SK-MEL-5 (cell line): ENCODE data around the gene FAM174A. TPM values are rescaled to one million over a fixed set of nuclear protein-coding genes. Genes with fewer than 3 reads are reported as not detected.
"Not testable (repeated sequence)": the region's sequence is repeated elsewhere in the genome, so short reads cannot be mapped to it uniquely, and the experiment has no call there.

ENCODE experiments used
- DNase-seq: peaks from one replicate; pipeline ENCODE4 v3.0.0-alpha.2; 2016; ENCODE audit warnings: low read depth, low spot score
- in situ Hi-C: cut with HindIII; loops from 2 replicates; pipeline ENCODE4 v1.10.0; 2016; ENCODE audit warnings: low sequenced_read_pairs, high pct_unique_total_duplicates, low pct_unique_long_range_greater_than_20kb
- total RNA-seq: library from RNA; depleted of rRNA; stranded (reverse); fragments of >200 nt; shearing (Covaris generic); gene quantifications from 2 replicates; pipeline ENCODE4 v1.2.3, GENCODE V29; 2014

FAM174A gene
- total RNA-seq, 1 experiment from 2014 or later = 22.8 TPM

DNA sequence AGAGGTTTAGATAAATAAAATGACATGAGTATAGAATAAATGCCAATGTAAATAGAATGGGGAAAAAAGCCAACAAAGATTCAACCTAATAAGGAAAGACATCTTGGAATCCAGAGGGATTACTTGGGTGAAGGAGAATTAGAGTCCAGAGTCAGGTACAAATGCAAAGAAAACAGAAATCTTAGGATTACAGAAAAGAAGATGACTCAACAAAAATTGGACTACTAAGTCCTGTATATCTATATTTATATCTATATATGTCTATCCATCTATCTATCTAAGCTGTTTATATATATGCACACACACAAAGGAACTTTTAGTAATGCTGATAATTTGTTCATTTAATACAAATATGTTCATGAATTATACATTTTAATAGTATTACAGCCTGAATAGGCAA, 27.6 kb downstream of the FAM174A start:
- no peak for DNase-seq
- in situ Hi-C loops = no loop called here

DNA sequence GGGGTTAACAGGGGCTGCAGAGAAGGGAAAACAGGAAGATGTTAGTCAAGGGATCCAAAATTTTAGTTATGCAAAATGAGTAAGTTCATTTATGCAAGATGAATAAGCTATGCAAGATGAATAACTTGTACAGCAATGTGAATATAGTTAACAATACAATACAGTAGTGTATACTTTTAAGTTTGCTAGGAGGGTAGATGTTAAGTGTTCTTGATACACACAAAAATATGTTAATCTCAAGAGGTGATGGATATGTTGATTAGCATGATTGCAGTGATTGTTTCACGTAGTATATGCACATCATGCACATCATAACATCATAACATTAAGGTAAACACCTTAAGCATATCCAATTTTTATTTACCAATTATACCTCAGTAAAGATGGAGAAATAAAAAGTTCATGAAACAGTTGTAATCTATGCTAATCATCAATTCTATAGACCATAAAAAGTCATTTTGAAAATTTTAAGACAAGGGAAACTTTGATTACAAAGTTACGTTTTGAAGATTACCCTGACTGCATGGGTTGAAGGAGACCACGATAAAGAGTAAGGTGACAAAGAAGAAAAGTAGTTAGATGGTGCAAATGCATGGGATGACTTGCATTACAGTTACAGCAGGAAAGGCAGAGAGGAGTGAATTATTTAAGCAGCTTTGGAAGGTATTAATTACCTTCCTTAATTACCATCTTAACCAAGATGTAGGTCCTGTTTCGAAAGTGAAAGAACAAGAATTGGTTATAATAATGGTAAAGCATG, 31.4 kb downstream of the FAM174A start:
- in situ Hi-C loops = no loop called here
- no peak for DNase-seq

DNA sequence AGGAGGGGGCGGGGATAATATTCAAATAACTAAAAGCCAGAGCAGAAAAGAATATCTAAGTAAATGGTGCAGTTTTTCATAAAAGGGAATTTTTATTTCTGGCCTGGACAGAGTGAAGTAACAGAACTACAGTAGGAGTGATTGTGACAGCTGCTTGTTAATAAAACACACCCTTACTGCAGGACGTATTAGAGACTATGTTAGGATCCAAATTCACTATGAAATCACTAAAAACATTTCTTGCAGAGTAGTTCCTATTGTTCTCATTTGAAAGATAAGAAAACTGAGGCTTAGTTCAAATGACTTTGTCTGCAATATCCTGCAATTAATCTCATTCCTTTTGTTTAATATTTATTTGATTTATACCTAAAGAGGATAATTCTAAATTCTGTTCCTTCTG, 39.5 kb downstream of the FAM174A start:
- in situ Hi-C loops = no loop called here
- DNase-seq = no peak

DNA sequence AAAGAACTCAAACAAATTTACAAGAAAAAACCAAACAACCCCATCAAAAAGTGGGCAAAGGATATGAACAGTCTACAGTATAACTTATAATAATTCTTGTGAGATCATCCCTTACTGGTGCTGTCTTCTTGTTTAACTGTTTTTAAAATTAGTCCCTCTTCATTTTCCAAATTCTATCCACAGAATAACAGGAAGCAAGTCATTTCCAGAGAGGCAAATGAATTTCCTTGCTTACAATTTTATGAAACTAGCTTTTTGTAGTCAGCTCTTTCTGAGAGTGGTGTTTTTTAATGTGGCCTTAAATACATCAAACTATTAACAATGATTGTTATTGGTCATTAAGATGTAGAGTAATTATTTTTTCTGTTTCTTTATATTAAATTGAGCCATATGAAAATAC, 40.6 kb downstream of the FAM174A start:
- in situ Hi-C loops = no loop called here
- no peak for DNase-seq

DNA sequence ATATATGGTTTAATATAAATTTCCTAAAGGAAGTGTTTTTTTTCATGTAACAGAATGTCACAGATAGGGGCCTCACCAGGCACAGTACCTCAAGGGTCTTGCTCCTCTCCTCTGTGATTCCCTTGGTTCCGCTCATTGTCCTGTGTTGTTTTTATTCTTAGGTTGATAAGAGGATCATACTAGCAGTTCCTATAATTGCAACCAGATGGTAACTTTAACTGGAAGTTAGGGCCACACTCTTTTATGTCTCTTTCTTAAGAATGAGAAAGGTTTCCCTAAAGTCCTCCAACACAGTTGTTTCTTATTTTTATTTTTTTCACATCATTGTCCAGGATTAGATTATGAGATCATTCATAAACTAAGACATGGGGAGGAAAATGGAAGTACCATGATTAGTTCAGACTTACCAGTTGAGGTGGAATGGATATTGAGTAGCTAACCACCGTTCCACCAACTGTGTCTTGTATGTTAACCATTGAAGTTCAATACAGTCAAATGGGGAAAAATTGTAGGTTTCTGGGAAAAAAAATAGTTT, 41.1 kb downstream of the FAM174A start:
- in situ Hi-C loops = no loop called here
- DNase-seq = no peak

DNA sequence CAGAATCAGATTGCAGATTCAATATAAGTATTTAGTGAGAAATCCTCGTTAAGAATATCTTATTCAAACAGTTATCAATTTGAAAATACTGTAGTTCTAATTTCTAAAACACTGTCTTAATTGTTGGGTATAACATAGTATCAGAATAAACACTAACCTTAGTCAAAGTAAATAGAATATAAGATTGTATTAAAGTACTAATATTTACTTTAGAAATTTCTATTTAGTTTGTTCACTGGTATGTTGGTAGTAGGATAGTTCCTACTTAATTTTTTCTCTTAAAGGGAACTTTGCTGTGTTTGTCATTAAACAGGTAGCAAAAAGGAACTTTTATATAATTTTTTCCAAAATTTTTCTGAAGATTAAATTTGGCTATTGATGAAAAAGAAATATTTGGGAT, 42.3 kb downstream of the FAM174A start:
- DNase-seq = no peak
- in situ Hi-C loops = no loop called here

DNA sequence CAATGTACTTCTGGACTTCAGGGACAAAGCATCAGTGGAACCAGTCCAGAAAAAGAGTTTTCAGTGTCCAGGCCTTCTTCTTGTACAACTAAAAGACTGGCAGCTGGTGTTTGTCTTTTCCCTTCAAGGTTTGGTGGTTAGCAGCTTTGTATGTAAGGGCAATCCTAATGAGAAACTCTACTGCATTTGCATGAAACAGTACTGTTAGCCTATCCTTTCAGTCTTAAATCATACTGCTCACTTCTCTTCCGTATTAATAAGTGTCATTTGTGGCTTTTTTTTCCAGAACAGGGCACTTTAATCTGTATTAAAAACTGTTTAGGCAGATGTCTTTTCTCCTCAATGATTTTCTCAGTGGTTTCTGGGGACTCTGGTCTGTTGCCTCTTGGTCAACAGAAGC, 48.9 kb downstream of the FAM174A start:
- in situ Hi-C loops = no loop called here
- no peak for DNase-seq

DNA sequence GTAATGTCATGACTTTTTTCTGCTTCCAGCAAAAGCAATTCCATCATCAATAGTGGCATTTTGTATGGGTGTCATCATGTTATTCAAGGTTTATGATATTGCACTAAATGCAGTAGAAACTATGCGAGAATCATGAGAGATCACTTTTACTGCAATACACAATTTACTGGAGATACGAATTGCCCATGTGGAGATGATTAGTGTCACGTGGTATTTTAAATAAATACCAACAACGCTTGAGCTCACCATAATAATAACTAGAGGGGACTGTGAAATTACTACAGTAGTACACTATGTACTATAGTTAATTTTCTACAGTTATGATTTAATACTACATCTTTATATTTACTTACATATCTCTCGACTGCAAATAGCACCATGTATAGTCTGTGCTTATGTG, 49.7 kb downstream of the FAM174A start:
- DNase-seq = no peak
- in situ Hi-C loops = no loop called here

DNA sequence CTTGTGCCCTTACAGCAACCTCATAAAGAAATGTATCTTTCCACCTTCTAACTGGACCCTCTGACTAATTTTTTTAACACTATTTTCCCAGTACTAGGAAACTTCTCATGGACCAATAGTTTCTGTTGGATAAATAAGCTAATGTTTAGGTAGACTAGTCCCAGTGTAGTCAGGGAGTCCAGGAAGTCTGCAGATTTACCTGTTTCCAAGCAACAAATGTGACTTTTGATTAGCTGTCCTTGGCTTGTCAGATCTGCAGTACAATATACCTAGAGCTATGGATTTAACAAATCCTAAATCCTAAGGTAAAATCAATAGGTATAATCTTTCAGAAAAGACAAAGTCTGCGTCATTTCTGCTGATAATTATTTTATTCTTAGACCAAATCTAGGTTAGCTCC, 55.7 kb downstream of the FAM174A start:
- no peak for DNase-seq
- in situ Hi-C loops = no loop called here

DNA sequence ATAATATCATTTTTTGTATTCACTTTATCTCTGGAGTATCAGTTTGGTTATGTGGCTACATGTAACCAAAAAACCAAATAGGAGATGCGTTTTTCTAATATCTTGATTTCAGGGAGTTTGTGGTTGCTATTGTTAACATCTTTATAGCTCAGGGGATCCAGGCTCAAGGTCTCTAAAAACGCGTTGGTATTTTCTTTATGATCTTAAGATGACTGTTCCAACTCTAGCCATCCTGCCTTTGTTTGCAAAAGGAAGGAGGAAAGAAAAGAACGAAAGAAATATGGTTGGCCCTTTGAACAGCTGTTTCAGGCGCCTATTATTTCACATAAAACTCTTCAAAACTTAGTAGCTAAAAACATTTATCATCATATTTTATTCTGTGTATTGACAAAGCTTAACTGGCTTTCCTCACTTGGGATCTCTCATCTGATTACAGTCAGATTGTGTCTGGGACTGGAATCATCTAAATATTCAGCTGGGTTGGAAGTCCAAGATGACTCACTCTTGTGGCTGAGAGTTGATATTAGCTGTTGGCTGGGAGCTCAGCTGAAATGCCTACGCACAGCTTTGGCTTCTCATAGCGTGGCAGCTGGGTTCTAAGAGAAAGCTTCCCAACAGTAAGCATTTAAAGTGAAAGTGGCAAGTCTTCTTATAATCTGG, 60.1 kb downstream of the FAM174A start:
- in situ Hi-C loops = no loop called here

DNA sequence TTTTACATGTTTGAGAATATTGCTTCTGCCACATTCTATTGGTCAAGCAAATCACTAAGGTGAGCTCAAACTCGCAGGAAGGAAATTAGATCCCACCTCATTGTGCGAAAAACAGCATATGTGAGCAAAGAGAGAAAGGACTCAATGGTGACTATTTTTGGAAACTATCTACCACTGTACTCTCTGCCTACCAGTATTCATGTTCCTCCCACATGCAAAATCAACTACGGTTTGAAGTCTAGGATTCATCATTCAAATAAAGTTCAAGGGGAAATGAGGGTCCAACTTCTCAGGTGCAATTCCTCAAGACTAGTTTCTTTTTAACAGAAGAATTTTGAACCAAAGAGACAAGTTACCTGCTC, 60.6 kb downstream of the FAM174A start:
- DNase-seq = no peak
- in situ Hi-C loops = no loop called here

More for the DNA sequence above, 60.1 kb downstream of the FAM174A start:
- DNase-seq = peak; percentile 33

DNA sequence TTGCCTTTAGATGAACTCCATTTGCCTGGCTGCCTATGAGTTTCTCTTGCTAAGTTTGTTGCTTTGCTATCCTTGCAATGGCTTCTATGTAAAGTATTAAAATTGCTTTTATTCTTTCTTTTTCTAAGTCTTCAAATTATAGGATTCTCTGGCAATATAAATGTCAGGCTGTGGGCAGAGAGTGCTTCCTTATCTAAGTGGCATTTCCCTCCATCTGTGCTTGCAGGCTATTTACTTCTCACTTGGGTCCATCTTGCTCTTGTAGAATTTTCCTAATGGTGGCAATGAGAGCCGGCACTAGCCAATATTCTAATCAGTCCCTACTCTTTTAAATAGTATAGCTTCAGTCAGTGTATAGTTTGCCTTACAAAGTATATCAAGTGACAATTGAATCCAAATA, 63.3 kb downstream of the FAM174A start:
- in situ Hi-C loops = no loop called here

DNA sequence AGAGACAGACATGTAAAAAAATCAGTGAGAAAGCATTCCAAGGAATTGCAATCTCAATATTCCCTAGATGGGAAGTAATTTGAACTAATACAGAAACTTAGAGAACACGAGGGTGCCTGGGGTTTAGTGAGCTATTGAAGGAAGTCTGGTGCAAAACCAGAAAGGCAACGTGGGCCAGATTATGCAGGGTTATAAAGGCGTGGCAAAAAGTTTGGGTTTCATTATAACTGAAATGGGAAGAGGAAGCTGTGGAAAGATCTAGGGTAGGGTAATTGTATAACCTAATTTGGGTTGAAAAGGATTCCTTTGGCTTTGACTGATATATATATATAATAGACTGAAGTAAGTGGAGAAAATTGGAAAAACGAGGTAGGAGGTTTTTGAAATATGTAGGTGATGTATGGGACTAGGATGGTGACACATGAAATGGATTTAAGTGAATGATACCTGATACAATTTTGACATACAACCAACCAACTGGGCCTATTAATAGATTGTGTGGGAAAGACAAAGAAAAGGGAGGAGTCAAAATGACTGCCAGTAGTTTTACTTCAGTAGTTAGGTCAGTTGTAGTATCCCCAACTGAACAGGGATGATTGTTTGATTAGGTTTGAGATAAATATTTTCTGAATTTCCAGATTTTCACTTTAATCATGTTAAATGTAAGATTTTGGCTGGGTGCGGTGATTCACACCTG, 65.3 kb downstream of the FAM174A start:
- DNase-seq = no peak
- in situ Hi-C loops = no loop called here

More for the DNA sequence above, 63.3 kb downstream of the FAM174A start:
- DNase-seq = no peak

DNA sequence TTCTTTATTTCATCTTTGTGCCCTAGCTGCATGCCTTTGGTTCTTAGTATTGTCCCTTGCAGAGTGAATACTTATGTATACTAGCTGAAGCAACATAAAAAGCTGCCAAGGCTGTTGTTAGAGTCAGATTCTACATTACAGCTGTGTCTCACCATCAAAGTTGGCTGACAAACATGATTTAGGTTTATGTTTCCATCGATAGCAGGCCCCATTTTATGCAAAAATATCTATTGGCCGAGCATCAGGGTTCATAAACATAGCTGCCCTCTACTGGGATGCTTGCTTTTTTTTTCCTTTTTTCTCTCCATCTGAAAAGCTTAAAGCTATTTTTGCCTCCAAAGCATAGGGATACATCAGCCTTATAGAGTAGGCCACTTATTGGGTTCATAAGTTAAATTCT, 68.0 kb downstream of the FAM174A start:
- DNase-seq = no peak
- in situ Hi-C loops = no loop called here

DNA sequence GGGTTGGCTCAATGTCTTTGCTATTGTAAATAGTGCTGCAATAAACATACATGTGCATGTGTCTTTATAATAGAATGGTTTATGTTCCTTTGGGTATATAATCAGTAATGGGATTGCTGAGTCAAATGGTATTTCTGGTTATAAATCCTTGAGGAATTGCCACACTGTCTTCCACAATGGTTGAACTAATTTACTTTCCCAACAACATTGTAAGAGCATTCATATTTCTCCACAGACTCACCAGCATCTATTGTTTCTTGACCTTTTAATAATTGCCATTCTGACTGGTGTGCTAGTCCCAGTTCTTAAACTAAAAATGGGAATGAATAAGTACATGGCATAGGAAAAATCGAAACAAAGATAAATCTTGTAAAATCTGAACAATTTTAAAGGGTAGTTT, 68.8 kb downstream of the FAM174A start:
- in situ Hi-C loops, DNase-seq: not testable (repeated sequence)

DNA sequence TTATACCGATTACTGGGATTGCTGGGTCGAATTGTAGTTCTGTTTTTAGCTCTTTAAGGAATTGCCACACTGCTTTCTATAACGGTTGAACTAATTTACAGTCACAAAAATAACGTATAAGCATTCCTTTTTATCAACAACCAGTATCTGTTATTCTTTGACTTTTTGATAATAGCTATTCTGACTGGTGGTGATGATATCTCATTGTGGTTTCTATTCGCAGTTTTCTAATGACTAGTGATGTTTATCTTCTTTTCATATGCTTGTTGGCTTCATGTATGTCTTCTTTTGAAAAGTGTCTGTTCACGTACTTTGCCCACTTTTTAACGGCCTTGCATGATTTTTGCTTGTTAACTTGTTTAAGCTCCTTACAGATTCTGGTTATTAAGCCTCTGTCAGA, 74.4 kb downstream of the FAM174A start:
- no peak for DNase-seq

DNA sequence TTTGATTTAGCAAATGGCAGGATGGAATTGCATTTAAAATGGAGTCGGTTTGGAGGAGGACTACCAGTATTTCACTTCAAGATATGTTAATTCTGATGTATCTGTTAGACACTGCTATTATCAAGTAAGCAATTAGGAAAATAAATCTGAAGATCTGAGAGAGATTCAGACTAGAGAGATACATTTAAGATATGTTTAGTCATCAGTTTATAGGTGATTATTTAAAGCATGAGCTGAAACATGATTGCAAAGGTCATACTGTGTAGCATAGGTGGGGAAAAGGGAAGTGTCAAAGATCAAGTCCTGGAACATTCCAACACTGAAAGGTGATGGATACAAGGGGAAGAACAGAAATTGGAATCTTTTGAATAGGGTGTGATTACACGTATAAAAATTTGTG, 79.1 kb downstream of the FAM174A start:
- DNase-seq = no peak
- in situ Hi-C loops = no loop called here

More for the DNA sequence above, 74.4 kb downstream of the FAM174A start:
- in situ Hi-C loops = no loop called here

DNA sequence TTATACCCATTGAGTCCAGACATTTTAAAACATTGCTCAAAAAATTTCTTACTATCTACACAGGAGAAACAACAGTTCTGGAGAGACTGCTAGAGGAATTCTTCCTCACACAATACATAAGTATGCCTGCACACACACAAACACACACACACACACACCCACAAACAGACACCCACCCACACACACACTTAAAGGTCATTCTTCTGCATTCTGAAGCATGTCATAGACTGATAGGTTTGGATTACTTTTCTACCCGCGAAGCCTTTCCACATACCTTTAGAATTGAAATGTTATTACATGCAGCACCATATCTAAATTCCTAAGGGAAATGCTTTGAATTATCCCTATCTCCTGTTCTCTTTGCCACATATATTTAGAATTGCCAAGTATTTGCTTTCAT, 80.2 kb downstream of the FAM174A start:
- in situ Hi-C loops = no loop called here
- no peak for DNase-seq

DNA sequence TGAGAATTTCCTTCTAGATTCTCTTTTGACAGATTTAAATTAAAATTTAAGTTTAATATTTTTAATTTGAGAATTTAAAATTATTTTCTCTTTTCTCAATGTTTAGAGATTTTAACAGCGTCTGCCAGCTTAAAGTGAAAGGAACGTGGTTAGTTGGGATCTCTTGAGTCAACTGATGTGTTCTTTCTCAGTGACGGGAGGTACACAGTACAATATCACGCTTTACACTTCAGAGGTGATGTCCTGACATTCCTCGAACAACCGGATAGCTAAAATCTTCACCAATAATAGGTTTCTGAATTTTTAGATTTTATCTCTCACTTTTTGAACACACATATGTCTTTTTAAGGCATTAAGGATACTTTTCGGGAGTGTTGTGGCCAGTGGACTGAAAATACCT, 81.1 kb downstream of the FAM174A start:
- in situ Hi-C loops = no loop called here
- DNase-seq = no peak
